ENCODE results near the gene AR. TPM values are rescaled to one million over a fixed set of nuclear protein-coding genes. Genes with fewer than 3 reads are reported as not detected.

The AR gene
- total and polyA plus RNA-seq, 12 donors, result 1.7 to 35.2 (median 26.4) TPM

GRCh38 chrX:67587946-67588624, 44.3 kb downstream of the AR start:
- WGBS, 2 donors, result 53 to 68% methylated on average over 3 of the region's 3 CpGs
- peaks cover 0 to 9% (median 0%) of the 10 kb centered on the region in 9 donors for H3K4me1 ChIP-seq
- H3K36me3 ChIP-seq, result no peaks in the 10 kb centered on the region
- H3K27ac ChIP-seq, result peak overlapping the region in 1 of 10 donors; percentile 31
- ATAC-seq (peak in 6 of 8 donors; percentile 52 to 83 (median 80)), DNase-seq (peak in 1 of 2 donors; percentile 4)
- H3K27me3 ChIP-seq, result peaks cover 0 to 12% (median 0%) of the 10 kb centered on the region in 7 donors
- intact Hi-C loops (cut with DNase I), result no loop called here
- no peak for TF ChIP-seq CTCF (IDR thresholded peaks at IDR 0.05)
- no peaks in the 10 kb centered on the region for H3K9me3 ChIP-seq
- no peak overlapping the region for H3K4me3 ChIP-seq

GRCh38 chrX:67596839-67597790, 53.3 kb downstream of the AR start:
- intact Hi-C loops (cut with DNase I), result no loop called here
- Histone ChIP-seq H3K9me3 (no peaks in the 10 kb centered on the region), H3K36me3 (no peaks in the 10 kb centered on the region), H3K27me3 (peaks cover 0 to 15% (median 0%) of the 10 kb centered on the region in 7 donors), H3K4me1 (peaks cover 0 to 8% (median 0%) of the 10 kb centered on the region in 9 donors), H3K27ac (no peak overlapping the region), H3K4me3 (no peak overlapping the region)
- no peak for ATAC-seq
- no peak for DNase-seq
- no peak for TF ChIP-seq CTCF (IDR thresholded peaks at IDR 0.05)
- 60 to 62% methylated on average over 3 of the region's 3 CpGs for WGBS, 2 donors

- no peak for DNase-seq
- no peak for ATAC-seq
- Histone ChIP-seq H3K4me1 (peaks cover 0 to 8% (median 0%) of the 10 kb centered on the region in 9 donors), H3K36me3 (no peaks in the 10 kb centered on the region), H3K27ac (no peak overlapping the region), H3K9me3 (no peaks in the 10 kb centered on the region), H3K27me3 (peaks cover 0 to 15% (median 0%) of the 10 kb centered on the region in 7 donors), H3K4me3 (no peak overlapping the region)
- intact Hi-C loops (cut with DNase I), result no loop called here
- TF ChIP-seq CTCF (IDR thresholded peaks at IDR 0.05), result no peak
- WGBS, 2 donors, result 98 to 100% methylated on average over 3 of the region's 3 CpGs
Observed at GRCh38 chrX:67599532-67599931, 55.7 kb downstream of the AR start.

- WGBS, 2 donors, result 80 to 83% methylated on average over 1 of the region's 1 CpG
- no peak overlapping the region for H3K27ac ChIP-seq
- no peak for DNase-seq
- peaks cover 0 to 15% (median 0%) of the 10 kb centered on the region in 7 donors for H3K27me3 ChIP-seq
- TF ChIP-seq CTCF (IDR thresholded peaks at IDR 0.05), result no peak
- no peak for ATAC-seq
- intact Hi-C loops (cut with DNase I), result no loop called here
- peaks cover 0 to 14% (median 0%) of the 10 kb centered on the region in 9 donors for H3K4me1 ChIP-seq
- no peaks in the 10 kb centered on the region for H3K9me3 ChIP-seq
- H3K4me3 ChIP-seq, result no peak overlapping the region
- H3K36me3 ChIP-seq, result no peaks in the 10 kb centered on the region
Observed at GRCh38 chrX:67601771-67602170, 58.0 kb downstream of the AR start.
